Measurements from ENCODE around the gene PACS2.

- TF ChIP-seq, protein P1, sequence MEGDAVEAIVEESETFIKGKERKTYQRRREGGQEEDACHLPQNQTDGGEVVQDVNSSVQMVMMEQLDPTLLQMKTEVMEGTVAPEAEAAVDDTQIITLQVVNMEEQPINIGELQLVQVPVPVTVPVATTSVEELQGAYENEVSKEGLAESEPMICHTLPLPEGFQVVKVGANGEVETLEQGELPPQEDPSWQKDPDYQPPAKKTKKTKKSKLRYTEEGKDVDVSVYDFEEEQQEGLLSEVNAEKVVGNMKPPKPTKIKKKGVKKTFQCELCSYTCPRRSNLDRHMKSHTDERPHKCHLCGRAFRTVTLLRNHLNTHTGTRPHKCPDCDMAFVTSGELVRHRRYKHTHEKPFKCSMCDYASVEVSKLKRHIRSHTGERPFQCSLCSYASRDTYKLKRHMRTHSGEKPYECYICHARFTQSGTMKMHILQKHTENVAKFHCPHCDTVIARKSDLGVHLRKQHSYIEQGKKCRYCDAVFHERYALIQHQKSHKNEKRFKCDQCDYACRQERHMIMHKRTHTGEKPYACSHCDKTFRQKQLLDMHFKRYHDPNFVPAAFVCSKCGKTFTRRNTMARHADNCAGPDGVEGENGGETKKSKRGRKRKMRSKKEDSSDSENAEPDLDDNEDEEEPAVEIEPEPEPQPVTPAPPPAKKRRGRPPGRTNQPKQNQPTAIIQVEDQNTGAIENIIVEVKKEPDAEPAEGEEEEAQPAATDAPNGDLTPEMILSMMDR (conservative IDR thresholded peaks at IDR 0.05; ENCODE audit: low read depth, low read length): no peak
- TF ChIP-seq RAD21 (IDR thresholded peaks at IDR 0.05; ENCODE audit: low read length): no peak
- no peak for TF ChIP-seq RFX5 (IDR thresholded peaks at IDR 0.05; ENCODE audit: low read depth, low read length)
- no peak for TF ChIP-seq POLR2A (IDR thresholded peaks at IDR 0.05; ENCODE audit: low read depth, low read length)
- no peak for TF ChIP-seq RCOR1 (IDR thresholded peaks at IDR 0.05; ENCODE audit: insufficient replicate concordance, low read length)
- TF ChIP-seq, protein P2, sequence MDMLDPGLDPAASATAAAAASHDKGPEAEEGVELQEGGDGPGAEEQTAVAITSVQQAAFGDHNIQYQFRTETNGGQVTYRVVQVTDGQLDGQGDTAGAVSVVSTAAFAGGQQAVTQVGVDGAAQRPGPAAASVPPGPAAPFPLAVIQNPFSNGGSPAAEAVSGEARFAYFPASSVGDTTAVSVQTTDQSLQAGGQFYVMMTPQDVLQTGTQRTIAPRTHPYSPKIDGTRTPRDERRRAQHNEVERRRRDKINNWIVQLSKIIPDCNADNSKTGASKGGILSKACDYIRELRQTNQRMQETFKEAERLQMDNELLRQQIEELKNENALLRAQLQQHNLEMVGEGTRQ (IDR thresholded peaks at IDR 0.05; ENCODE audit: low read depth, low read length): no peak
- TF ChIP-seq CHD1 (IDR thresholded peaks at IDR 0.05; ENCODE audit: low read depth, low read length): no peak
- TF ChIP-seq BHLHE40 (IDR thresholded peaks at IDR 0.05; ENCODE audit: low read depth, low read length): no peak
- no peak for TF ChIP-seq MAFK (IDR thresholded peaks at IDR 0.05; ENCODE audit: low read depth, low read length)
- no peak for TF ChIP-seq MXI1 (IDR thresholded peaks at IDR 0.05; ENCODE audit: borderline replicate concordance, low read depth, low read length)
- no peak for TF ChIP-seq CEBPB (IDR thresholded peaks at IDR 0.05; ENCODE audit: low read depth, low read length)
Measured at GRCh38 chr14:105333020-105333490, 18.5 kb downstream of the PACS2 start.

Data from IMR-90 (cell line).